PC-3 (cell line): ENCODE results near the gene CLK2.
"Not testable (repeated sequence)": the region's sequence is repeated elsewhere in the genome, so short reads cannot be mapped to it uniquely, and the experiment has no call there.

ENCODE experiments used
- EZH2 ChIP-seq: fragments of 300-600 bp; sonication (generic); IDR thresholded peaks from one replicate; pipeline ENCODE4 v1.6.1; 2017; ENCODE audit warnings: antibody characterized with exemption, mild to moderate bottlenecking, low read length; ENCODE audit not compliant: unreplicated experiment
- TF ChIP-seq, protein P1 (sequence below): fragments of 300-600 bp; sonication (generic); conservative IDR thresholded peaks from 2 replicates; pipeline ENCODE4 v1.5.1; 2017; ENCODE audit warnings: antibody characterized with exemption, low read depth, mild to moderate bottlenecking, low read length

DNA sequence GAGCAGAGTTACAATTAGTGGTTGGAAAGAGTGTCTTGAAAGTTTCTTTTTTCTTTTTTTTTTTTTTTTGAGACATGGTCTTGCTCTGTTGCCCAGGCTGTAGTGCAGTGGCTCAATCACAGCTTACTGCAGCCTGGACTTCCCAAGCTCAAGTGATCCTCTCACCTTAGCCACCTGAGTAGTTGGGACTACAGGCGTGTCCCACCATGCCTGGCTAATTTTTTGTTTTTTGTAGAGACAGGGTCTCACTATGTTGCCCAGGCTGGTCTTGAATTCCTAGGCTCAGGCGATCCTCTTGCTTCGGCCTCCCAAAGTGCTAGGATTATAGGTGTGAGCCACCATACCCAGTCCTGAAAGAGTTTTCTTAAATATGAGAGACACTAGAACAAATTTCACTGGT is 26.5 kb downstream of the CLK2 start:
- TF ChIP-seq, protein P1, sequence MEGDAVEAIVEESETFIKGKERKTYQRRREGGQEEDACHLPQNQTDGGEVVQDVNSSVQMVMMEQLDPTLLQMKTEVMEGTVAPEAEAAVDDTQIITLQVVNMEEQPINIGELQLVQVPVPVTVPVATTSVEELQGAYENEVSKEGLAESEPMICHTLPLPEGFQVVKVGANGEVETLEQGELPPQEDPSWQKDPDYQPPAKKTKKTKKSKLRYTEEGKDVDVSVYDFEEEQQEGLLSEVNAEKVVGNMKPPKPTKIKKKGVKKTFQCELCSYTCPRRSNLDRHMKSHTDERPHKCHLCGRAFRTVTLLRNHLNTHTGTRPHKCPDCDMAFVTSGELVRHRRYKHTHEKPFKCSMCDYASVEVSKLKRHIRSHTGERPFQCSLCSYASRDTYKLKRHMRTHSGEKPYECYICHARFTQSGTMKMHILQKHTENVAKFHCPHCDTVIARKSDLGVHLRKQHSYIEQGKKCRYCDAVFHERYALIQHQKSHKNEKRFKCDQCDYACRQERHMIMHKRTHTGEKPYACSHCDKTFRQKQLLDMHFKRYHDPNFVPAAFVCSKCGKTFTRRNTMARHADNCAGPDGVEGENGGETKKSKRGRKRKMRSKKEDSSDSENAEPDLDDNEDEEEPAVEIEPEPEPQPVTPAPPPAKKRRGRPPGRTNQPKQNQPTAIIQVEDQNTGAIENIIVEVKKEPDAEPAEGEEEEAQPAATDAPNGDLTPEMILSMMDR, result not testable (repeated sequence)
- not testable (repeated sequence) for TF ChIP-seq EZH2
